Camera-type eye (tissue), 1 donor: ENCODE results near the gene PAPSS1. TPM values are rescaled to one million over a fixed set of nuclear protein-coding genes. Genes with fewer than 3 reads are reported as not detected.

Source experiments
- total RNA-seq: library from RNA; depleted of rRNA; stranded (reverse); fragments of >200 nt; gene quantifications from one replicate; pipeline ENCODE4 v1.2.3, GENCODE V29; 2014

Gene PAPSS1
- 72.8 TPM for total RNA-seq

GRCh38 chr4:107719922-107720722 lies at the start of gene PAPSS1:
PAPSS1 (minus strand) TSS chr4:107720234; CDS start chr4:107720179, 55 bp downstream.

Other genes with a start within 250 kb of the PAPSS1 start
- gene SGMS2, start 104.7 kb upstream of the PAPSS1 start, total RNA-seq, result 34.6 TPM
- 13.5 TPM for gene CYP2U1, start 211.3 kb upstream of the PAPSS1 start, total RNA-seq